PC-3 (cell line): ENCODE measurements around the gene ZNF530. TPM values are rescaled to one million over a fixed set of nuclear protein-coding genes. Genes with fewer than 3 reads are reported as not detected.
A peak's percentile ranks its signal among the peaks of the same experiment; 100 is the strongest.

Experiments used
- ATAC-seq: fragments of 200-7000 bp; cut with Tn5 transposase; 2 replicates; pipeline ENCODE4 v1.9.1; 2020; ENCODE audit warnings: mild to moderate bottlenecking, moderate library complexity
- BruUV-seq: library from RNA; stranded (reverse); fragments of 400-500 nt; replicated peaks from 2 replicates; lab custom pipeline; 2021; lab: Mats Ljungman, UMichigan
- CTCF ChIA-PET: fragments of 300-600 bp; sonication (Branson Sonifier 250); formaldehyde crosslinking; loops from one replicate; lab custom pipeline; 2022; ENCODE audit warnings: antibody characterized with exemption; lab: Charles Lee
- POLR2A ChIA-PET: fragments of 300-600 bp; sonication (Branson Sonifier 250); formaldehyde crosslinking; loops from one replicate; lab custom pipeline; 2022; ENCODE audit warnings: antibody characterized with exemption; ENCODE audit not compliant: unreplicated experiment; lab: Charles Lee
- DNase-seq: peaks from one replicate; pipeline ENCODE4 v3.0.0-alpha.2; 2015
- H2AFZ ChIP-seq: fragments of 300-600 bp; sonication (generic); 2 replicates; pipeline ENCODE4 v1.6.0; 2016; ENCODE audit warnings: antibody characterized with exemption, low read length
- H3F3A ChIP-seq: fragments of 300-600 bp; sonication (generic); one replicate; pipeline ENCODE4 v1.6.0; 2017; ENCODE audit warnings: antibody characterized with exemption, low read length, control low read depth, mild to moderate bottlenecking; ENCODE audit not compliant: unreplicated experiment
- H3K27ac ChIP-seq: fragments of 300-600 bp; sonication (generic); 2 replicates; pipeline ENCODE4 v1.5.1; 2016; ENCODE audit warnings: mild to moderate bottlenecking, low read length
- H3K27me3 ChIP-seq: fragments of 300-600 bp; sonication (generic); 2 replicates; pipeline ENCODE4 v1.6.1; 2016; ENCODE audit warnings: low read length, mixed read lengths
- H3K36me3 ChIP-seq: fragments of 300-600 bp; sonication (generic); 2 replicates; pipeline ENCODE4 v1.6.1; 2016; ENCODE audit warnings: low read depth, mixed run types, low read length, mixed read lengths
- H3K4me1 ChIP-seq: fragments of 300-600 bp; sonication (generic); 2 replicates; pipeline ENCODE4 v1.5.1; 2016; ENCODE audit warnings: low read length; ENCODE audit not compliant: insufficient read depth
- H3K4me2 ChIP-seq: fragments of 300-600 bp; sonication (generic); 2 replicates; pipeline ENCODE4 v1.6.0; 2016; ENCODE audit warnings: low read length
- H3K4me3 ChIP-seq: fragments of 300-600 bp; sonication (generic); 2 replicates; pipeline ENCODE4 v1.5.1; 2016; ENCODE audit warnings: mild to moderate bottlenecking, low read length, mixed read lengths
- H3K79me2 ChIP-seq: fragments of 300-600 bp; sonication (generic); 2 replicates; pipeline ENCODE4 v1.6.1; 2017; ENCODE audit warnings: low read length, mixed read lengths
- H3K9ac ChIP-seq: fragments of 300-600 bp; sonication (generic); 2 replicates; pipeline ENCODE4 v1.6.0; 2016; ENCODE audit warnings: mild to moderate bottlenecking, low read length
- H3K9me2 ChIP-seq: fragments of 300-600 bp; sonication (generic); replicated peaks from 2 replicates; pipeline ENCODE4 v1.6.1; 2016; ENCODE audit warnings: mixed run types, low read length, mixed read lengths
- H3K9me3 ChIP-seq: fragments of 300-600 bp; sonication (generic); 2 replicates; pipeline ENCODE4 v1.6.1; 2016; ENCODE audit warnings: low read length, mixed read lengths
- H4K20me1 ChIP-seq: fragments of 300-600 bp; sonication (generic); 2 replicates; pipeline ENCODE4 v1.6.1; 2016; ENCODE audit warnings: low read length, mixed read lengths
- CTCF ChIP-seq: fragments of 300-600 bp; sonication (generic); conservative IDR thresholded peaks from 2 replicates; pipeline ENCODE4 v1.5.1; 2017; ENCODE audit warnings: antibody characterized with exemption, low read depth, mild to moderate bottlenecking, low read length
- EZH2 ChIP-seq: fragments of 300-600 bp; sonication (generic); IDR thresholded peaks from one replicate; pipeline ENCODE4 v1.6.1; 2017; ENCODE audit warnings: antibody characterized with exemption, mild to moderate bottlenecking, low read length; ENCODE audit not compliant: unreplicated experiment
- EZH2phosphoT487 ChIP-seq: fragments of 300-600 bp; sonication (generic); IDR thresholded peaks from 2 replicates; pipeline ENCODE4 v1.6.1; 2018; ENCODE audit warnings: mild to moderate bottlenecking, antibody characterized with exemption, low read length, borderline replicate concordance
- intact Hi-C: fragments of 100-400 bp; cut with micrococcal nuclease; formaldehyde crosslinking; loops from 2 replicates; pipeline ENCODE4 v1.9.0; 2023
- total RNA-seq: library from RNA; depleted of rRNA; stranded (reverse); fragments of >200 nt; gene quantifications from 2 replicates; pipeline ENCODE4 v1.2.3, GENCODE V29; 2014

The ZNF530 gene
- total RNA-seq, 1 experiment from 2014 or later = 15.0 TPM

GRCh38 chr19:57632987-57633831 is 33.5 kb downstream of the ZNF530 start, which contains the start of gene ZNF211:
Gene ZNF211, plus strand, starts transcription at chr19:57633168. Its CDS starts 179 bp downstream, at chr19:57633347.
- Histone ChIP-seq H3K27ac (no peak within 1 kb of the TSS), H3K9ac (peak within 1 kb of the TSS; percentile 70), H3K4me1 (peaks cover 6% of the 10 kb centered on the region; the same call in 1 of the 2 replicates), H3K4me3 (peak within 1 kb of the TSS; percentile 86), H2AFZ (peak within 1 kb of the TSS; percentile 99), H3K9me2 (no peaks in the 10 kb centered on the region), H3K79me2 (no peaks in the 10 kb centered on the region), H3F3A (no peaks in the 10 kb centered on the region), H3K36me3 (peaks cover 41% of the 10 kb centered on the region), H3K27me3 (no peaks in the 10 kb centered on the region), H3K9me3 (peaks cover 26% of the 10 kb centered on the region), H3K4me2 (peak within 1 kb of the TSS; percentile 90), H4K20me1 (no peaks in the 10 kb centered on the region)
- no peak for TF ChIP-seq CTCF
- no peak for TF ChIP-seq EZH2phosphoT487
- no peak for TF ChIP-seq EZH2
- POLR2A ChIA-PET = interaction anchor here (0.5 to 0.8 kb wide), 3 partner anchors 19 to 49 kb away, joined by 3 to 5 read pairs (median 3); partner anchors contain the start of gene ZNF134
- TSS peak; percentile 41 for BruUV-seq
- DNase-seq (peak; percentile 97), ATAC-seq (peak; percentile 99)
- CTCF ChIA-PET = no interaction called here
- intact Hi-C loops = loop anchor here (10.0 kb wide), 1 partner anchor 182 kb away; the partner anchor contains the start of gene ZNF552

DNA sequence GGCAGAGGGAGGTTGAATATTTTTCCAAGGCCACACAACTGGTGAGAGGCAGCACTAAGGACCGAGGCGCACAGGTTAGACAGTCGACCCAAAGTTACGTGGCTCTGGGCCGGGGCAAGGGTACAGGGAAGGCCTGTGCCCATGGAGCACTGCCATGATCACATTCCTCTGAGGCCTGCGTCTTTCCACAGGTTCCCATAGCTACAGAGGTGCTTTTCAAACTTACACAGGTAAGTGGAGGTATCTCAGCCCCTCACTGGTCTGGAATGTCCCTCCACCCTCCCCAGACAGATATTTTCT is 34.1 kb downstream of the ZNF530 start:
- TF ChIP-seq EZH2phosphoT487 (no peak), EZH2 (no peak), CTCF (no peak)
- Histone ChIP-seq H3F3A (no peaks in the 10 kb centered on the region), H3K79me2 (no peaks in the 10 kb centered on the region), H4K20me1 (no peaks in the 10 kb centered on the region), H3K4me1 (peaks cover 6% of the 10 kb centered on the region; the same call in 1 of the 2 replicates), H3K4me2 (peak overlapping the region; percentile 90), H2AFZ (peak overlapping the region; percentile 99), H3K9me3 (peaks cover 31% of the 10 kb centered on the region), H3K4me3 (peak overlapping the region; percentile 86), H3K9ac (peak overlapping the region; percentile 70), H3K27ac (no peak overlapping the region), H3K36me3 (peaks cover 47% of the 10 kb centered on the region), H3K9me2 (no peaks in the 10 kb centered on the region), H3K27me3 (no peaks in the 10 kb centered on the region)
- no peak for DNase-seq
- BruUV-seq = no TSS peak
- ChIA-PET POLR2A (interaction anchor here (0.6 kb wide), 1 partner anchor 49 kb away, joined by 5 read pairs; no protein-coding TSS in a partner anchor), CTCF (no interaction called here)
- intact Hi-C loops = loop anchor here (10.0 kb wide), 1 partner anchor 181 kb away; the partner anchor contains the start of gene ZNF552
- 0 out of 2 replicates have a peak, but pooled peaks have one; percentile 2 for ATAC-seq
